22Rv1 (cell line): ENCODE results near the gene FUCA1.

Source experiments
- ZFX ChIP-seq: fragments of 450-650 bp; IDR thresholded peaks from 2 replicates; pipeline ENCODE4 v1.6.1; 2017; ENCODE audit warnings: antibody characterized with exemption, borderline replicate concordance
- TF ChIP-seq, protein P1 (sequence below): fragments of 450-650 bp; IDR thresholded peaks from 2 replicates; pipeline ENCODE4 v1.5.1; 2017; ENCODE audit warnings: mild to moderate bottlenecking

DNA sequence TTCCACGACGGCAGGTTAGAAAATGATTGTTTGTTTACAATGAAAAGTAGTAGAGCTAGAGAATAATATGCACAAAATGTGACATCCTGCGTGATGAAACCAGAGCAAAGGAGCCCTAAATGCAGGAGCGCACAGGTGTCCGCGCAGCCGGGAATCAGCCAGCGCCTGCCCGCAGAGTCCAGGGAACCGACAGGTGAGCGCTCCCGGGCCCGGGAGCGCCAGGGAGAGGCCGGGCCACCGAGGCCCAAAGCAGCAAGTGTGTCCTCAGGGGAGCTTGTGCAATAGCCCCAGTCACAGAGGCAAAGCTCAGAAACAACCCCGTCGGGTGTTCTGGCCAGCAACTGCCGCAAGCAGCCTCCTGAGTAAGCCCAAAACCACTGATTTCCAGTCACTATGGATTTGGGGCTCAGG, 66.7 kb downstream of the FUCA1 start:
- TF ChIP-seq, protein P1, sequence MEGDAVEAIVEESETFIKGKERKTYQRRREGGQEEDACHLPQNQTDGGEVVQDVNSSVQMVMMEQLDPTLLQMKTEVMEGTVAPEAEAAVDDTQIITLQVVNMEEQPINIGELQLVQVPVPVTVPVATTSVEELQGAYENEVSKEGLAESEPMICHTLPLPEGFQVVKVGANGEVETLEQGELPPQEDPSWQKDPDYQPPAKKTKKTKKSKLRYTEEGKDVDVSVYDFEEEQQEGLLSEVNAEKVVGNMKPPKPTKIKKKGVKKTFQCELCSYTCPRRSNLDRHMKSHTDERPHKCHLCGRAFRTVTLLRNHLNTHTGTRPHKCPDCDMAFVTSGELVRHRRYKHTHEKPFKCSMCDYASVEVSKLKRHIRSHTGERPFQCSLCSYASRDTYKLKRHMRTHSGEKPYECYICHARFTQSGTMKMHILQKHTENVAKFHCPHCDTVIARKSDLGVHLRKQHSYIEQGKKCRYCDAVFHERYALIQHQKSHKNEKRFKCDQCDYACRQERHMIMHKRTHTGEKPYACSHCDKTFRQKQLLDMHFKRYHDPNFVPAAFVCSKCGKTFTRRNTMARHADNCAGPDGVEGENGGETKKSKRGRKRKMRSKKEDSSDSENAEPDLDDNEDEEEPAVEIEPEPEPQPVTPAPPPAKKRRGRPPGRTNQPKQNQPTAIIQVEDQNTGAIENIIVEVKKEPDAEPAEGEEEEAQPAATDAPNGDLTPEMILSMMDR: no peak
- TF ChIP-seq ZFX: no peak
